Ascending aorta (tissue), 2 donors: ENCODE measurements around the gene SNAI1. TPM values are rescaled to one million over a fixed set of nuclear protein-coding genes. Genes with fewer than 3 reads are reported as not detected.
"Not testable (repeated sequence)": the region's sequence is repeated elsewhere in the genome, so short reads cannot be mapped to it uniquely, and the experiment has no call there.

ENCODE experiments used
- DNase-seq, 2 donors: peaks; one replicate each; pipeline ENCODE4 v3.0.0-alpha.2; 2019; ENCODE audit warnings: low spot score in 2 of 2
- H3K27ac ChIP-seq, 2 donors: fragments of 200-600 bp; sonication (generic); one replicate each; pipeline ENCODE4 v1.5.1; 2016 to 2017; ENCODE audit warnings: mild to moderate bottlenecking in 1 of 2
- H3K27me3 ChIP-seq: fragments of 200-600 bp; sonication (generic); one replicate; pipeline ENCODE4 v1.5.1; 2017
- H3K36me3 ChIP-seq, 2 donors: fragments of 200-600 bp; sonication (generic); one replicate each; pipeline ENCODE4 v1.5.1; 2016
- H3K4me1 ChIP-seq, 2 donors: fragments of 200-600 bp; sonication (generic); one replicate each; pipeline ENCODE4 v1.5.1; 2016 to 2017; ENCODE audit warnings: mild to moderate bottlenecking in 1 of 2
- H3K4me3 ChIP-seq, 2 donors: fragments of 200-600 bp; sonication (generic); one replicate each; pipeline ENCODE4 v1.5.1; 2016 to 2017; ENCODE audit warnings: mild to moderate bottlenecking in 1 of 2
- H3K9me3 ChIP-seq, 2 donors: fragments of 200-600 bp; sonication (generic); one replicate each; pipeline ENCODE4 v1.5.1; 2016
- CTCF ChIP-seq, 3 experiments: fragments of 200-600 bp in 2 of 3; fragments of 450-650 bp in 1 of 3; sonication (generic) in 2 of 3; IDR thresholded peaks; one replicate each; pipeline ENCODE4 v1.5.1; 2016 to 2019; ENCODE audit warnings: antibody characterized with exemption in 3 of 3, mild to moderate bottlenecking in 1 of 3, moderate library complexity in 1 of 3
- intact Hi-C: fragments of 100-400 bp; cut with DNase I; formaldehyde crosslinking; loops from one replicate; pipeline ENCODE4 v1.15.1; 2023
- total RNA-seq: library from RNA; depleted of rRNA; stranded (reverse); fragments of >200 nt; gene quantifications from one replicate; pipeline ENCODE4 v1.1.0, GENCODE V29; 2016

SNAI1 gene
- total RNA-seq, 1 donor from 2014 or later: 64.4 TPM

DNA sequence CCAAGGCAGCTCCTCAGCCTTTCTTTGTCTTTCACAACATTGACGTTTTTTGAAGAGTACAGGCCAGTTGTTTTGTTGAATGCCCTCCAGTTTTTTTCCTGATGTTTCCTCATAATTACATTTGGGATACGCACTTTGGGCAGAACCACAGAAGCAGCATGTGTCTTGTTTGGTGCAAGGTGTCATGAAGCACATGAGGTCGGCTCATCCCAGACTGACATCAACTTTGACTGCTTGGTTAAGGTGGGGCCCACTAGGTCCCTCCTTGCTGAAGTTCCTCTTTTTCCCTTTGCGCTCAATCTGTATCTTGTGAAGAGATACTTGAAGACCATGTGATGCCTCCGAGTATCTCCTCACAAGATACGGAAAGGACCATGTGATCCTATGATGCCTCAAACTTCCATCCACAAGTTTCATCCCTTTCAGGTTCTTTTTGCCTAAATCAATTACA, 10.5 kb downstream of the SNAI1 start:
- Histone ChIP-seq H3K27me3 (no peaks in the 10 kb centered on the region), H3K9me3 (no peaks in the 10 kb centered on the region), H3K4me1 (peaks cover 13 to 25% of the 10 kb centered on the region in 2 donors), H3K4me3 (no peak overlapping the region), H3K36me3 (peaks cover 0 to 1% of the 10 kb centered on the region in 2 donors), H3K27ac (no peak overlapping the region)
- DNase-seq: no peak
- TF ChIP-seq CTCF (IDR thresholded peaks at IDR 0.05): no peak
- intact Hi-C loops: no loop called here

- H3K27ac ChIP-seq: no peak overlapping the region
- TF ChIP-seq CTCF (IDR thresholded peaks at IDR 0.05): no peak
- H3K4me1 ChIP-seq: peaks cover 0 to 7% of the 10 kb centered on the region in 2 donors
- no peaks in the 10 kb centered on the region for H3K9me3 ChIP-seq
- no peaks in the 10 kb centered on the region for H3K27me3 ChIP-seq
- no peaks in the 10 kb centered on the region for H3K36me3 ChIP-seq
- no peak for DNase-seq
- intact Hi-C loops: no loop called here
- no peak overlapping the region for H3K4me3 ChIP-seq
Observed at GRCh38 chr20:49995586-49995985, 12.8 kb downstream of the SNAI1 start.

DNA sequence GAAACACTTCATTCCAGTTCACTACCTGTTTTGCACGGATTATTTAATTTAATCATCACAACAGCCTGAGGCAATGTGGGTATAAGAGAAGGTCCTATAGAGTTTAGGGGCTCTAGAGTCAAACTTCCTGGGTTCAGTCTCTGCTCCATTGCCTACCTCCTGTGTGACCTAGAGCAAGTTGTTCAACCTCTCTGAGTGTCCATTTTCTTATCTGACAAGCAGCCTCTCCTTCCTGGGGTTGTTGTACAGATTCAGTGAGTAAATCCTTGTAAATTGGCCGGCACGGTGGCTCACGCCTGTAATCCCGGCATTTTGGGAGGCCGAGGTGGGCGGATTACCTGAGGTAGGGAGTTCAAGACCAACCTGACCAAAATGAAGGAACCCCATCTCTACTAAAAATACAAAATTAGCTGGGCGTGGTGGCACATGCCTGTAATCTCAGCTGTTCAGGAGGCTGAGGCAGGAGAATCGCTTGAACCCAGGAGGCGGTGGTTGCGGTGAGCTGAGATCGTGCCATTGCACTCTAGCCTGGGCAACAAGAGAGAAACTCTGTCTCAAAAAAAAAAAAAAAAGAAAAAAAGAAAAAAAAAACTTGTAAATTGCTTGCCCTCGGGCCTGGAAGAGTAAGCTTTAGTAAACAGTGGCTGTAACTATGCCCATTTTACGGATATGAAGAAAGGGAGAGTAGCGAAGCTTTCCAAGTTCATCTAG, 15.9 kb downstream of the SNAI1 start:
- H3K27ac ChIP-seq, H3K4me1 ChIP-seq, H3K4me3 ChIP-seq, intact Hi-C loops, H3K27me3 ChIP-seq, H3K36me3 ChIP-seq, H3K9me3 ChIP-seq, DNase-seq: not testable (repeated sequence)

DNA sequence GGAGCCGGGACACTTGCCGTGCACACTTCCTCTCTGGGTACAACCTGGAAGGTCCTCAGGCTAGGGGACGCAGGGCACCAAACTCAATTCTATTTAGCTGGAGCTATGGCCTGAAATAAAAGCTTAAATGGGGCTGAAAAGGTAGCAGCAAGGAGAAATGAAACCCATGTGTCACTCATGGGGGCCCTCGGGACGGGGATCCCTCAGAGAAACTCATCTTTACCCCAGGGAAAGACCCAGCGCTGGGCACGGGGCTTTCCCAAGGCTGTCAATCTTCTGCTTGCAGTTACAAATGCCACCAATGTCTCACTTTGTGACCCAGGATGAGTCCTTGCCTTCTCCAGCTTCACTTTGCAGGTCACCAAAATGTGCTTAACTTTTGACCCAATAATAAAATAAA, 16.5 kb downstream of the SNAI1 start:
- TF ChIP-seq CTCF (IDR thresholded peaks at IDR 0.05): no peak
- Histone ChIP-seq H3K4me3 (no peak overlapping the region), H3K27ac (no peak overlapping the region), H3K9me3 (no peaks in the 10 kb centered on the region), H3K36me3 (no peaks in the 10 kb centered on the region), H3K4me1 (no peaks in the 10 kb centered on the region), H3K27me3 (no peaks in the 10 kb centered on the region)
- DNase-seq: no peak
- intact Hi-C loops: no loop called here

GRCh38 chr20:50000548-50001222, 17.9 kb downstream of the SNAI1 start:
- H3K27ac ChIP-seq, H3K4me3 ChIP-seq, H3K4me1 ChIP-seq, DNase-seq, H3K36me3 ChIP-seq, intact Hi-C loops, H3K27me3 ChIP-seq, H3K9me3 ChIP-seq: not testable (repeated sequence)

DNA sequence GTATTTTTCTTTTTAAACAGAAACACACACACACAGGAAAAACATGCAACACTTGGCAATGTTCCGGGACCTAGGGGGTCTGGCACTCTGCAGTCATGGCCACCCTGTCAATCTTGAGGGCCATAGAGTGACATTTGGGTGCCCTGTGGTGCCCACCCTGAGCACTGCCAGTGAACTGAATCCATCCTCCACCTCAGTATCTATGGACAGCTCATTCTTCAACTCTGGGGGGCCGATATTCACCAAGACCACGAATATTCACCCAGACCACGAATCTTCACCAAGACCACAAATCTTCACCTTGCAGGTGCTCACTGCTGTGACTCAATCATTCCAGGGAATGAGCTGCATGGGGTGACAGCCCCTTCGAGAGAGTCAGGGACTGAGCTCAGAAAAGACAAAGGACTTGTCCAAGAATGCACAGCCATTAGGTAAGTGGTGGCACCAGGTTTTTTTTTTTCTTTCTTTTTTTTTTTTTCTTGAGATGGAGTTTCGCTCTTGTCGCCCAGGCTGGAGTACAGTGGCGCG, 19.1 kb downstream of the SNAI1 start:
- Histone ChIP-seq H3K4me1 (no peaks in the 10 kb centered on the region), H3K4me3 (no peak overlapping the region), H3K27me3 (no peaks in the 10 kb centered on the region), H3K36me3 (no peaks in the 10 kb centered on the region), H3K9me3 (no peaks in the 10 kb centered on the region), H3K27ac (no peak overlapping the region)
- DNase-seq: no peak
- intact Hi-C loops: no loop called here
- no peak for TF ChIP-seq CTCF (IDR thresholded peaks at IDR 0.05)
